GM19025 (cell line): ENCODE measurements around the gene GHRHR.

Source experiments
- ATAC-seq: cut with Tn5 transposase; IDR thresholded peaks from one replicate; pipeline ENCODE4 v1.9.1; 2021; ENCODE audit warnings: mild to moderate bottlenecking, low read depth, moderate library complexity; ENCODE audit not compliant: unreplicated experiment

GHRHR gene

DNA sequence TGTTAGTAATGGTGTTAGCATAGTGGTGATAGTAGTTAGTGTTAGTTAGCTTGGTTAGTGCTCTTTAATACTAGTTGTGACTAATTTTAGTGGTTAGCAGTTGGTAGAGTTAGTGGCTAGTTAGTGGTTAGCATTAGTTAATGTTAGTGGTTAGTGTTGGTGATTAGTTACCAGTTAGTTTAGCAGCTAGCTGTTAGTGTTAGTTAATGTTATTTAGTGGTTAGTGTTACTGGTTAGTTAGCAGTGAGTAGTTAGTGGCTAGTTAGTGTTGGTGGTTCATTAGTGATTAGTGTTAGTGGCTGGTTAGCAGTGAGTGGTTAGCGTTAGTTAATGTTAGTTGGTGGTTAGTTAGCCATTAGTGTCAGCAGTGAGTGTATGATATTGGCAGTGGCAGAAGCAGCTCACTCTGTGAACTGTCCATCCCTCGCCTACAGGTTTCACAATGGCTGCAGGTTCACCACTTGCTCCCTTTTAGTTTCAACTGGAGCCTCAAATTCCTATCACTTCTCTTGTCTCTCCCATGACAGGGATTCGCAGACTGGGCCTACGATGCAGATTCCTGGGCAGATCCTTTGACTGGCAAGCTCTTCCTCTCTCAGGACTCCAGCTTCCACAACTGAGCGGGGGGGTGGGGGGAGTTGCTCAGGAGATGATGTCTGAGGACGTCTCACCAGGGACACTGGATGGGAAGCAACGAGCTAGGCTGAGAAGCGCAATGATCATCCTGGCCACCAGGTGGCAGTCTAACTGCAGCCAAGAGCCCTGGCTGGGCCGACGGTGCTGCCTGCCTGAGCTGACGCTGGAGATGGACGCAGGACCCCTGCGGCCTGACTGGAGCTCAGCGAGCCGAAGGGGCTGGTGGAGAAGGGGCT is 19.5 kb downstream of the GHRHR start:
- peak; percentile 80 for ATAC-seq

DNA sequence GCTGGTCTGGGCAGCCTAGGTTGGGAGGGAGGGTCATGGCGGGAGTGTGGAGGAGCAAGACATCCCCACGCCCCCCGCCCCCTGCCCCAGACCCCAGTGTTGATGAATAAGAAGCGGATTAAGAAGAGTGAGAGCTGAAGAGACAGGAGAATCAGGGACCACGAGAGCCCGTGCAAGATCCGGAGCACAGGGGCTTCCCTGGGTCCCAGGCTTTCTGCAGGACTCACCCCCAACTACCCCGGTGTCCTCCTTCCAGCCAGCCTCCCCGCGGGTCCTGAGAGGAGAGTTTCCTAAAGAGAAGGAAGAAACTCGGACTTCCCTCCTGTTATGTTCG is 20.1 kb downstream of the GHRHR start:
- no peak for ATAC-seq

DNA sequence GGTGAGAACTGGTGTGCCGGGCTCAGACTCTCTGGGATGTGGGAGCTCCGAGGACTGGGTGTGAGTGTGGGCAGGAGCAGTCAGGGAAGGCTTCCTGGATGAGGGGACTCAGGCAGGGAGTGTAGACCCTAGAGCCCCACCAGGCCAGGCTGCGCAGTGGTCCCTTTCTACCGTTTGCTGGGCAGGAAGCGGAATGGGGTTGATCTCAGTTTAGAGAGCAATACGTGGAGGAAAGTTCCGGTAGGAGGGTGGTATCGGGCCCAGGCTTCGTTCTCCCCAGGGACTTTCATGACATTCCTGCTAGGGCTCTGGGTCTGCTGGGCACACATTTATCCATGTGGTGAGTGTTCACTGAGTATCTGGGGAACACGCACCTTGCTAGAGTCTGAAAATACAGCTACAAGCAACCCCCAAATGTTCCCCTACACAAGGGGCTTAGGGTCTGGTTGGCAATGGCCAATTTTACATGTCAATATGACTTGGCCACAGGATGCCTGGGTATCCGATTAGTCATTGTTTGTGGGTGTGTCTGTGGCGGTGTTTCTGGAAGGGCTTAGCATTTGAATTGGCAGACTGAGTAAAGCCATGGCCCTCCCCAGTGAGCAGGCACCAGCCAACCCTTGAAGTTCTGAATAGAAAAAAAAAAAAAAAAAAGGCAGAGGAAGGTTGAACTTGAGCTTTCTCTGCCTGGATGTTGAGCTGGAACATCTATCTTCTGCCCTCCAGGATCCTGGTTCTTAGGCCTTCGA is 20.8 kb downstream of the GHRHR start:
- ATAC-seq: no peak

DNA sequence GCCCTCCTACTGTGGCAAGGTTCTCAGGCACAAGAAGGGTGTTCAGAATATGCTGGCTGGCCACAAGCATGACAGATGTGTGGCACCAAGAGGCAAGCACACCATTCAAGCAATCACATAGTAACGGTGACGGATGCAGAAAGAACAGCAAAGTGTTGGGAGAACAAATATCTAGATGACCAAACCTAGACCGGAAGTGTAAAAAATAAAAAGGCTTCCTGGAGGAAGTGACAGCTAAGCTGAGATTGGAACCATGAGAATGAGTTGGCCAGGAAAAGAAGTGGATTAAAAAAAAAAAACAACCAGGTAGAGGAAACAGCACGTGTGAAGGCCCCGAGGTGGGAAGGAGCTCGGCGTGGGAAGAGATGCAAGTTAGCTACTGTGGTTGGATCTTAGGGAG is 22.0 kb downstream of the GHRHR start:
- ATAC-seq: no peak

DNA sequence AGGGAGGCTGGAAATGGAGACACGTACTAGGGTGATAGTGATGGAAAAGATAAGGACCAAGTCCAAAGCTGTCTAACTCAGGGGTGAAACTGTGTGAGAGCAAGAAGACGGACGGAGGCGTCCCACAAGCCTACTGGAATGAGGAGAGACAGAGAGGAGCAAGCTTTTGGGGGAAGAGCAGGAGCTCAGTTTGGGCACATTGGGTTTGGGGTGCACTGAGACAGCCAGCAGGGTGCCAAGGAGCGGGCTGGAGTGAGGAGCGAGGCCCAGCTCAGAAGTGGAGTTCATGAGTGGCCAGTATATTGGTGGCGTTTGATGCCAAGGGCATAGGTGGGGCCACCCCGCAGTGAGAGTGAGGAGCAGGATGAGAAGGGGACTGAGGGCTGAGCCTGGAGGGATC is 22.6 kb downstream of the GHRHR start:
- no peak for ATAC-seq

DNA sequence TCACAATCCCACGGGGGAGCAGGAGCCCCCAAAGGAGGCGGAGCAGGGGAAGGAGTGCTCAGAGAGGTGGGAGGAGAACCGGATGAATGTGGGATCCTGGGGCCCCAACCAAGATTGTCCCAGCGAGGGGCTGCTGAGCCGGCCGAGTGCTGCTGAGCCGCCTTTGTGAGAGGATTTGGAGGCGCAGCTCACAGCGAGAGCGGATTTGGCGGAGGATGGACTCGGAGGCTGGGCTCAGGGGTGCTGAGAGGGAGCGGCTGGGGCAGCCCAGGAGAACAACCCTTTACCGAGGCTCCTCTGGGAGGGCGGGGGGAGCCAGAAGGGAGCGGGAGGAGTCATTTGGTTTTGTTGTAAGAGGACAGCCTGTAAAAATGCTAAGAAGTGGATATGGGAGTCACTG is 23.0 kb downstream of the GHRHR start:
- no peak for ATAC-seq

DNA sequence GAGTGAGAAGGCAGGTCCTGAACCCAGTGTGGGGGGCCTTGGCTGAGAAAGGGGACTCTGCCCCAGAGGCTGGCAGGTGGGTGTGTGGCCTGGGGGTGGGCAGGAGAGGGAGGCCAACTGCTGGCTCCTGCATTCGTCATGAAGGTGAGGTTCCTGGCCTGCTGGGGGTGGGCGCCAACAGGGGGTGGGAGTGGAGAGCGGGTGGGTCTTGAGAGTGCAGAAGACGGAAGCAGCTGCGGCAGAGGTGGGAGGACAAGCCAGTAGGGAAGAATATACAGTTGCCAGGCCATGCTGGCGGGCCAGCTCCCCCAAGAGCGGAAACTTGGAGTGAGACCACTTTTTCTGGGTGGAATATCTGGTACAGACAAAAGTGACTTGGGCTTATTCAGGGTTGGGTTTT is 23.4 kb downstream of the GHRHR start:
- no peak for ATAC-seq

DNA sequence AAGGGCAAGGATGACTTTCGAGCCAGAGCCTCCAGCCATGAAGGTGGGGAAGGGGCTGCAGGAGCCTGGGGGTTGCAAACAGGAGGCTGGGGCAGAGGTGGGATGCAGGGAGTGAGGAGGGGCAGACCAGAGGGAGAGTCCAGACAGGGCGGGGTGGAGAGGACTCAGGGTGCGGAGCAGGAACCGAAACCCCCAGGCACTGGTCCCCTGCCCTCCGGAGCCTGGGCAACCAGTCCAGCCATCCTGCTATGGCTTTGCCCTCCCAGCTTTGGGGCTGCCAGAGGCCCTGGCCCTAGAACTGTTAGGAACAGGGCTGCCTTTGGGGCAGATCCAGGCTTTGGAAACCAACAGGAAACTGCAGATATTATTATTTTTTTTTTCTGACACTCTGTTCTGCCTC is 24.2 kb downstream of the GHRHR start:
- no peak for ATAC-seq

DNA sequence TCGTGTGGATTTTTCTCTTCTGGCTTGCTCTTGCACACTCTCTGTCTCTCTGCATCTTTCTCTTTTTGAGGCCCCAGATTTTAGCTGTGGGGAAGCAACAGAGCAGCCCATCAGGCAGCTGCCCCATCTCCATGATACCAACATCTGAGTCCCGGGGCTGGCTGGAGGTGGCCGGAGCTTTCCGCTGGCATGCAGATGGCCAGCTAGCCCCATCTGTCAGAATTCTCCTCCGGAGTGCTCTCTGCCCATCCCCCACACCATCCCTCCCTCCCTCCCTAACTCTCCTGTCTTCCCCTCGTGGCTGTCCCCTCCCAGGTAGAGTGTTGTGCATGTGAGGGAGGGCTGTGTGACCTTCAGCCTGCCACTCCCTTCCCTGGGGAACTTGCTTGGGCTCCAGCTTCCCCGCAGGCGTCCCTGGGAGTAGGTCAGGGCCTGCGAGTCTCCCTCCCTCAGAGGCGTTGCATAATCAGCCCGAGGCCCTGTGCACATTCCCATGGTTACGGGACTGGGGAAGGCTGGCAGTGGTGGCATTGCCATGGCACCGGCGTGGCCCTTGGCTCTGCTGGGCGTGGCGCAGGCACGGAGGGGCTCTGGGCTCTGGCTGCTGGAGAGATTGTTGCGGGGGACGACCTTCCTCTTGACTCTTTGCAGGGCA is 24.7 kb downstream of the GHRHR start:
- no peak for ATAC-seq

DNA sequence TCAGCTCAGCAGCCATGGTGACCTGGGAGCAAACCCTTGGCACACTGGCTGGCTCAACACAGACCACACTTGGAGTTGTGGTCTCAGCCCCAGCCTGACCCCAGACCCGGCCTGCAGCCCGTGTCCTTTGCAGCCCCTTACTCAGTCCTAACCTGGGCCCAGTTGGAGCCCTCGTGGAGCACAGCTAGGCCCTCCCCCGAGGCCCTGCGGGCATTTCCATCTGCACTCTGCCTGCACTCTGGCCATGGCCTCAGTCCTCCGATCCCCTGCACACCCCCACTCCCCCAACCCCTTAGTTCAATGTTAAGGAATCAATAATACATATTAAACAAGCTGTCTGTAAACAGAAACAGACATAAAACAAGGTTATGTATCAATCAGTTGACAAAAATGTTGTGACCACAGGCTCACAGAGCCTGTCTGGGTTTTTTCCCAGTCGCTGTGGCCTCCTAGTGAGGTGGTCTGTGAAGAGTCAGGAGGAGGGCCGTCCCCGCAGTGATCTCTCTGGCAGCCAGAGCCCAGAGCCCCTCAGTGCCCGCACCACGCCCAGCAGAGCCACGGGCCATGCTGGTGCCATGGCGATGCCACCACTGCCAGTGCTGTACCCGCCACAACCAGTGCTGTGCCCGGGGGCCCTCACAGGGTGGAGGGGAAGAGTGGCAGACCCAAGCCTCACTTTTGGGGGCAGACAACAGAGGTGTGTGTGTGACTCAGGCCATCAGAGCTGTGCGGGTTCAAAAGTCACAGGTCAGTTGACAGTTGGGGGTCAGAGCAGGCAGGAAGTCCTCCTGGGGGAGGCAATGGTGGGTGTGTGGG is 25.5 kb downstream of the GHRHR start:
- ATAC-seq: no peak

DNA sequence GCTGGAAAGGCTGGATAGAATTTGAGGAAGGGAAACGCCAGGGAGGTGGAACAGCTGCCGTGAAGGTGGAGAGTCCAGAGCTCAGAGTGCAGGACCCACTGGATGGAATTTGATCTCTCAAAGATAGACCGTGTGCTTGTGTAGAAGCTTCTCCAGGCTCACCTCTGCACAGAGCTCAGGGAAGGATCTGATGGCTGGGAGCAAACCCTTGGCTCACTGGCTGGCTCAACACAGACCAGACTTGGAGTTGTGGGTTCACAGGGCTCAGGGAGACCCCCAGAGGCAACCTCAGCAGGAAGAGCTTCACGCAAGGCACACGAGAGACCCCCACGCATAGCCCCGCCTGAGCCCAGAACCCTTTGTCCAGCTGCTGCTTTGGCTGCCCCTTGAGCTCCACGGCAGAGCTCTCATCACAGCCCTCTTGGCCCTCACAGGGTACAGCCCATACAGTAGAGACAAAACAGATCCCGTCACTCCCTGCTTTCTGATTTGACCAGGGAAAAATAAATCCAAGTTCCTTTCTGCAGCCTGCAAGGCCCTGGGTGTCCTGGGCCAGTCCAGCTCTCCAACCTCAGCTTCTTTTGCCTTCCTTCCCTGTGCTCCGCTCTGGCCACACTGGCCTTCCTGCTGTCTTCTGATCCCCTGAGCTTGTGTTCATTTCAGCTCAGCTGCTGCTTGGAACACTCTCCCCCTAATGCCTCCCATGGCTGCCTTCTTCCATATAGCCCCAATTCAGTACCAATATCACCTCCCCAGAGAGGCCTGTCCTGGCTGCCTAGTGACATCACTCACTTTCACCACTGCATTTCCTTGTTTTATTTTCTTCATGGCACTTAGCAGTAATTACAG is 26.3 kb downstream of the GHRHR start:
- ATAC-seq: no peak

DNA sequence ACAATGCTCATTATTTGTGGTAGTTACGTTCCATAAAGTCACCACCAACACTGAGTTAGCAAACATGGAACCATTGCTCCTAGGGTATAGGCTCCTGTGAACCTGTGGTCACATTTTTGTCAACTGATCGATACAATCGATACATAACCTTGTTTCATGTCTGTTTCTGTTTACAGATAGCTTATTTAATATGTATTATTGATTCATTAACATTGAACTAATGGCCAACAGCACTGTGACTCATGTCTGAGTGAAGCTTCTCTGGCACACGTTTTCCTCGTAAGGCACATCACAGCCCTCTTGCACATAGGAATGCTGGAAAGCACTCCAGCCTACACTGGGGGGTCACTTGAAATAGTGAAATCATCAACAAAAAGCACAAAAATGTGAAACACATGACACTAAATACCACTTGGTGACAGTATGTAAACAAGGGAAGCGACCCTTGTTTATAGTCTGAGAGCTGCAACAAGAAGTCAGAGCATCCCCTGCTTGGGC is 27.0 kb downstream of the GHRHR start:
- ATAC-seq: no peak

DNA sequence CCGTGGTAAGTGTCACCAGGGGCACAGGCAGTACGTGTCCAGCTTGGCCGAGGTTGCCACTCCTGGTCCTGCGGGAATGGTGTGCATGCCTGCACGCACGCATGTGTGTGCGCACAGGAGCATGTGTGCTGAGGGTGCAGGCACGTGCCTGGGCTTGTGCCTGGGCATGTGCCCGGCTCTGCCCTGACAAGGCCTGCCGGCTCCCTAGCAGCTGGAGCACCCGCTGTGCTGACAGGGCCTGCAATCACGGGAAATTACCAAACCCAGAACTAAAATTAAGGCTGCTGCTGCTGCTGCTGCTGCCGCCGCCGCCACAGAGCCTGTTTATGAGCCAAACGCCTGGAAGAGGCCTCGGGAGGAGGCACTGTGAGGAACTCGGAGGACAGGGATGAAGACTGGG is 28.7 kb downstream of the GHRHR start:
- no peak for ATAC-seq

DNA sequence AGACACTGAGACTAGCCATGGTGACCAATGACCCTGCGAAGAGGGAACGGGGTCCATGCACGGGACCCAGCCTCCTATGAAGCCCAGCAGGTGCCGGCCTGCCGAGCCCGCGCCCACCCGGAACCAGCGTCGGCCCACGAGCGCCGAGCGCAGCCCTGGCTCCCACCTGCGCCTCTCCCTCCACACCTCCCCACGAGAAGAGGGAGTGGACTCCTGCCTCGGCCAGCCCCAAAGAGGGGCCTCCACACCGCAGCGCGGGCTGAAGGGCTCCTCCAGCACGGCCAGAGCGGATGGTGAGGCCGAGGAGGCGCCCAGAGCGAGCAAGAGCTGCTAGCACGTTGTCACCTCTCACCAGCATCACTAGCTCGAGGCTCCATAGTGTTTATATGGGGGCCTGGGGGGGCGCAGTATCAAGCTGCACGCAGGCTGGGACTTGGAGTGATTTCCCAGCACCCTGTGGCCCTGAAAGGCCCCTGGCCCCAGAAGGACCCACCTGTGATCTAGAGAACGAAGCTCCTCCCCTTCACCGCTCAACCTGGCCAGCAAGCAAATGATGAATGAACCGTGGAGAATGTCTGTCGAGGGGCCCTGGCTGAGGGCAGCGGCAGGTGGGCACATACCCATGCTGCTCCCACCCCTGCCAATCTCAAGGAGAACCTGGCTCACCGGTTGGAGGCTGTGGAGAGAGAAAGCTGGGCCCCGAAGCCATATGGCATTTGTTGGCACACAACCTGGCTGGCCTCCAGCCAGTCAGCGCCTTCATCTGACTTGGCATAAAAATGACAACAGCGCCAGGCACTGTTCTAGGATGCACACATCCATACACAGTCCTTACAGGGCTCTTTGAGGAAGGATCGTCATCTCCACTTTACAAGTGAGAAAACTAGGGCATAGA is 30.7 kb downstream of the GHRHR start:
- no peak for ATAC-seq

DNA sequence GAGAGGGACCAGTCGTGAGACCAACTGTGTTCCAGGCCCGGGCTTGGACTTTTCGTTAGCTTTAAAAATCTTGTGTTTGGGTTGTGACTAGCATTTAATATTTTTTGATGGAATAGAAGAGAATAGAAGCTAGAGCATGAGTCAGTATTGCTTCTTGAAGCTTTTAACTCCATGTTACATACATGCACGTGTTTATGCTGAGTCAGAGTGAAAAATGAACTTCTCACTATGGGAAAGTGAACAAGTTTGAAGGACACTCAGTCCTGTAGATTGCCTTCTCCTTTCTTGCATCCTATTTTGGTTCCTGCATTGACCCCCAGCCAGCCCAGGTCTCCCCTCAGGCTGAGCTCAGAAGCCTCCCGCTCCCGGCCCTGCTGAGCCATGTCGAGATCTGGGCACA is 31.8 kb downstream of the GHRHR start:
- ATAC-seq: no peak

DNA sequence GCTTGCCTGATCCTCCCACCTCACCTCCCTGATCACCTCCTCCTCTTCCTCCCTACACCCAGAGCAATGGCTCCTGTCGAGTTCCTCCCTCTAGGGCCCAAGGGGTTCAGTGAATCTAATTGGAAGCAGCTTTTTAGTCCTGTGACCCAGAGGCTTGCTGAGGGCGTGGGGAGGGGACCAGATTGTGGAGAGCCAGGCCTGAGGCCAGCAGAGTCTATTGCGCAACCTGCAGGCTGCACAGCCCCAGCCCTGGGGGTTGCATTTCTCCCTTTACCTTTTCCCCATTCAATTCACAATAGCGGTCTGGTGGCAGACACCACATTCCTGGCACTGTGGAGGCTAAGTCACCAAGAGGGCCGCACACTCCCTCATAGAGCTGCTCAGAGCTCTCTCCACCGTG is 32.5 kb downstream of the GHRHR start:
- ATAC-seq: no peak

DNA sequence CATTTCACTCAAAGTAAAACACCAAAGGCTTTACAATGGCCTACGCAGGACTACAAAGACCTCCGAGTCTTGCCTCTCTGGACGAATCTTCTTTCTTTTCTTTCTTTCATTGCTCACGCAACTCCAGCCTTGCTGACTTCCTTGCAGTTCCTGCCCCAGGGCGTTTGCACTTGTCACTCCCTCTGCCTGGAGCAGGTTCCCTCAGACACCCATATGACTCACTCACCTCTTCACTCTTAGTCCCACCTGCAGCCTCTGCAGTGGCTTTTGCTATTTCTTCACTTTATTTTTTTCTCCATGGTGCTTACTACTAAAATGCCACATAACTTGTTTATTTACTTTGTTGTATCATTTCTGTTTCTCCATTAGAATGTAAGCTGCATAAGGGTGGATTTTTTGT is 33.1 kb downstream of the GHRHR start:
- ATAC-seq: no peak

DNA sequence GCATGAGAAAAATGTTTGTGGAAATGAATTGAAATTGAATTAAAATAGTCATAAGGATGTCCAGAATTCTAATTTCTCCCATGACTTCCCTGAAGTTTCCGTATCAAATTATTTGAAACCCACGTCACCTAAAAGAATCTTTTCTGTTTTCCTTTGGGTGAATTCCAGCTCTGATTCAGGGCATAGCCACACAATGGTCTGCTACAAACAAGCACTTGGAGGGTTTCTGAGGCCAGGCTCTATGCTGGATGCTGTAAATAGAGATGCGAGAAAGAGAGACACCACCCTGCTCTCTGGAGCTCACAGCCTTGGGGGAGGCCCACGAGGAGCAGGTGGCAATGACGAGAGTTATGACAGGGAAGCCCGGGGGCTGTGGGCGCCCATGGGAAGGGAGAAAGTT is 33.6 kb downstream of the GHRHR start:
- ATAC-seq: no peak

DNA sequence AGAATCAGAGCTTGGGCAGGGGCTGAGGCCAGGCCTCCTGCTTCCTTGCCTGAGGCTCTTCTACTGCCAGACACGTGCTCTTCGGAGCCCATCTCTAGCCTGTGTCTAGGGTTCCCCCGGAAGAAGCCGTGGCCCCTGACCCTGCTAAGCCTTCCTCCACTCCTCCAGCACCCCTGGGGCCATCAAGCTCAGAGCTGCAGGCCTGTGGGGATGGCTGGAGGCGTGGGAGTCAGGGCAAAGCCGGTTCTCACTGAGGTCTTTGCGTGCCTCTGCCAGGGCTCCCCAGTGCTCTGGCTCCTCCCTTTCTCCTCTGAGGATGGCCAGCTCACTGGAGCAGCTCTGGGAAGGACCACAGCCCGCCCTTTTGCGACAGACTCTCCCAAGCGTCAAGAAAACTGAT is 34.4 kb downstream of the GHRHR start:
- no peak for ATAC-seq
